ENCODE data around the gene PRDM7.
"Not testable (repeated sequence)": the region's sequence is repeated elsewhere in the genome, so short reads cannot be mapped to it uniquely, and the experiment has no call there.

The PRDM7 gene

GRCh38 chr16:90077240-90077756 lies at the start of gene PRDM7:
Gene PRDM7, minus strand, starts transcription at chr16:90077331. Its CDS starts 1,421 bp downstream, at chr16:90075910.
- peak; percentile 86 to 96 for DNase-seq

GRCh38 chr16:90121846-90122245 lies 44.7 kb upstream of the PRDM7 start:
- not testable (repeated sequence) for DNase-seq

GRCh38 chr16:90107617-90108016 lies 30.5 kb upstream of the PRDM7 start:
- not testable (repeated sequence) for DNase-seq

DNA sequence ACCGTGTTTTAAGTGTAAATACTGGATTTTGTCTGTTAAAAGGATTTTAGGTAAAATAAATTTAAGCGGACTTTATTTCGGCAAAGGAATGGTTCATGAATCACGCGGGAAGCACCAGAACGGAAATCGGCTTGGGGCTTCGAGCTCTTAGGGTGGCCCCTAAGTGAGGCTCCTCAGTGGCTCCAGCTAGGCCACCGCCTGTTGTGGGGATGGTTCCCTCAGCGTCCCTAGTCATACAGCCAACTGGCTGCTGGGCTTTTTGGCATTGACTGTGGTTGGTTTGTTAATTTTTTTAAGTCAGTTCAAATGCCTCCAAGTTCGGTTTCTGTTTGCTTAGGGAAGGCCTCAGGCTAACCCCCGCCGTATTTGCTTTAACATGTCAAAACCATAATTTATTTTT lies 29.9 kb upstream of the PRDM7 start:
- not testable (repeated sequence) for DNase-seq

DNA sequence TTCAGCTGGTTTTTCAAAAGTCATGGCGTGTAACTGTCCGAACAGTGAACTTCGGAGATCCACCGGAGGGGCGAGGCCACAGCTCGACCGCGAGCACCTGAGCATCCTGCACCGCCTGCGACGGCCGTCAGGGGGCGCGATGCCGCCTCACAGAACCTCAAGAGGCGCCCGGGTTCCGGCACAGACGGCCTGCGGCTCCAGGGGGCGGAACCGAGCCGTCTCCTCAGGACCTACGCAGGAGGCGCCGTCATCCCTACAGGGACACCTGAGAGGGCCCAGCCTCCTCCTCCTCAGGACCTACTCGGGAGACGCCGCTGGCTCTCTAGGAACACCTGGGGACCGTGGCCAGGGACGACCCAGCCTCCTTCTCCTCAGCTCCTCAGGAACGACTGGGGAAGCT lies 29.1 kb upstream of the PRDM7 start:
- DNase-seq, result not testable (repeated sequence)

GRCh38 chr16:90104725-90105124 lies 27.6 kb upstream of the PRDM7 start:
- DNase-seq, result not testable (repeated sequence)

DNA sequence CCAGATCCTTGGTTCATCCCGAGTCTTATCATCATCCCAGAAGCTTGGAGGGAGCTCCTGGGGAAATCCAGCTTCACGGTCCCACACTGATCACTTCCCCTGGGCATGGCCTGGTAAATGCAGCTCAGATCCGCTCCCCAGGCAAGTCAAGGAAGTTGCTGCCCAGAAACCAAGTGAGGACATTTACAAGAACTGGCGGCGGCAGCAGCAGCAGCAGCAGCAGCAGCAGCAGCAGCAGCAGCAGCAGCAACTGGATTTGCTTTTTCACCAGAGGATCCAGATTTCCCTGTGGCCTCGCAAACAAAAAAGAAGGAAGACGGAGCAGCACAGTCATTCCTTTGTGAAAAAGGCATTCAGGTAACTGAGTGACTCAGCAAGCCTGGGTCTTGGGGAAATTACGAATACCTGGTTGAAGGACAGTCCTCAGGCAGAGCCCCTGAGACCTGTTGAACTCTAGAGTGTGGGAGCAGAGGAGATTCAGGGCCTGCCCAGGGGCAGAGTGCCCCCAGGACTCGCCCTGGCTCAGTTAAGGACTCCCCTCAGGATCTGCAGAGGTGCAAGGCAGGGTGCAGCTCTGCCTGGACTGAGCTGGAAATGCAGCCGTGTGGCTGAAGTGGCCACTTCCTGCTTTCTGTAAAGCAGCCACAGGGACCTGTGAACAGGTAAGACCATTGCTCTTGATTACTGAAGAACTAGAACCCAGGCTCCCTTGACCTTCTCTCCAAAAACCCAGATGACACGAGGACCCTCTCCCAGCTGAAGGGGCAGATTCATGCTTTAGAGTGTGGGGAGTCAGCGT lies 25.2 kb upstream of the PRDM7 start:
- DNase-seq, result not testable (repeated sequence)

DNA sequence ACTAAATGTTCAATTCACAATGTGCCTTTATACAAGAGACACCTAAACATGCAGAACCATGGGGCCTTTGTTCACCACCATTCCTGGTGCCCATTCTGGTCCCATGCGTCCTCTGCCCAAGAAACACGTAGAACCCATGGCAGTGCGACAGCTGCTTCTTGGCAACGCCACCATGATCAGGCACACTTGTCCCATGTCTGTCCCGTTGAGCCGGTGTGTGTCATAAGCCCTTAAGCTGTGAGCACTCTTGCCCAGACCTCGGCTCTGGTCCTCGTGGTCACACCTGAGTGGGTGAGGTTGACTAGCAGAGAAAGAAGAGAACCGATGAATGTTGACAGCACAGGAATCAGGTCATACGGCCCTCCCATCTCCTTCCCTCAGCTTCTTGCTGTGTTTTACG lies 24.2 kb upstream of the PRDM7 start:
- not testable (repeated sequence) for DNase-seq

DNA sequence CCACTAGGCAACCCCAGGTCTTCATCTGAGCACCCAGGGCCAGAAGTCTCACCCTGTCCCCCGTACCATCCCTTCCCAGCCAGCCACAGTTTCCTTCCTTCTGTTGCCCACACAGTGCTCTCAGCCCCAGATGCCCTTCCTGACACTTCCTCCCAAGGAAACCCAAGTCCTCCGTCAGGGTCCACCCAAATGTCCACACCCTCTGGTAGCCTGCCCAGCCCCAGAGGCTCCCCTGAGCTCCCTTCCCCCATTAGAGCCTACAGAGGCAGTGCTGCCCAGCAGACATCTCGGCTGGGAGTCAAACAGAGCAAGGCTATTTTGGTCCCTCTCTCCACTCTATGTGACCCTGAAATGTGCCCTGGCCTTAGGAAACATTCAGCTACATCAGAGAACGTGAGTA lies 23.7 kb upstream of the PRDM7 start:
- DNase-seq, result not testable (repeated sequence)

GRCh38 chr16:90100229-90100628 lies 23.1 kb upstream of the PRDM7 start:
- not testable (repeated sequence) for DNase-seq

DNA sequence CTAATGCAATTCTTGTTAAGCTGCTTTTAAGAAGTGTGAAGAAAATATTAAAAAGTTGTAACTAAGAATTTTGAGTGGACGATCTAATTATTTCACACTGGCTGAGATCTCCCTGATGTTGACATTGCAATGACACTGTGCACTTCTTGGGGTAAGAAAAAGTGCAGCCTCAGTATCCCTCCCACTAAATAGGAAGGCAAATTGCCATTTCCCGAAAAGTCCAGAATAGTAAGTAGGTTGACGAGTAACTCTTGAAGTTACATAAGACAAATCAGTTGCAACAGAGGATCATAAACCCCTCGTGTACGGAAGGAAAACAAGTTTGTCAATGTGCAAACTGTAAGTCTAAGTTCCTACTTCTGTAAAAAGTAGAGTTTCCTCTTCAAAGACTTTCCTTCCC lies 21.8 kb upstream of the PRDM7 start:
- DNase-seq, result not testable (repeated sequence)

GRCh38 chr16:90097010-90097684 lies 20.0 kb upstream of the PRDM7 start:
- not testable (repeated sequence) for DNase-seq

- not testable (repeated sequence) for DNase-seq
Measured at GRCh38 chr16:90094791-90095190, 17.7 kb upstream of the PRDM7 start.

DNA sequence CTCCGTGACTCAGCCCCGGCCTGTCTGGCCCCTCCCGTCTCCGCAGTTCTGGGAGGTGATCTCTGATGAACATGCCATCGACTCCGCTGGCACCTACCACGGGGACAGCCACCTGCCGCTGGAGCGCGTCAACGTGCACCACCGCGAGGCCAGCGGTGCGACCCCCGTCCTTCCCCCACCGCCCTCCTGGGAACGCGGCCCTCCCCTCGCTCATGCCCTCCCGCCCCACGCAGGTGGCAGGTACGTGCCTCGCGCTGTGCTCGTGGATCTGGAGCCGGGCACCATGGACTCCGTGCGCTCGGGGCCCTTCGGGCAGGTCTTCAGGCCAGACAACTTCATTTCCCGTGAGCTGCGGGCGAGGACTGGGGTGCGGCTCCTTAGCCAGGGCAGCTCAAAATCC lies 17.2 kb upstream of the PRDM7 start:
- not testable (repeated sequence) for DNase-seq

DNA sequence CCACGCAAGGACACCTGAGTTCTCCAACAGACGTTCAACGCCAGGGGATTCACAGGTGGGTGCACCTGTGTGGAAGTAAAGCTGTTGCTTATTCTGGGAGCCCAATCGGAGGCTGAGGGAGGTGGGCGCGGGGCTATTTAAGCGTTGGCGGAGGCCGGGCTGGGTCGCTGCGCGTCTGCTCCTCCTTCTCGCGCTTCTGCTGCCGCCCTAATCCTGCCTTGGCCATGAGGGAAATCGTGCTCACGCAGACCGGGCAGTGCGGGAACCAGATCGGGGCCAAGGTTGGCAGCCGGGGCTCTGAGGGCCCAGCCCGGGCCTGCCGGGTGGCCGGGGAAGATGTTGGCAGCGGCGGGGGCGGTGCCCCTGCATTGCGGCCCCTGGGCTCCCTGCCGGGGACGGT lies 16.7 kb upstream of the PRDM7 start:
- DNase-seq, result not testable (repeated sequence)

GRCh38 chr16:90092781-90093180 lies 15.7 kb upstream of the PRDM7 start:
- DNase-seq, result not testable (repeated sequence)

GRCh38 chr16:90084215-90084950 lies 7.3 kb upstream of the PRDM7 start:
- DNase-seq, result no peak

DNA sequence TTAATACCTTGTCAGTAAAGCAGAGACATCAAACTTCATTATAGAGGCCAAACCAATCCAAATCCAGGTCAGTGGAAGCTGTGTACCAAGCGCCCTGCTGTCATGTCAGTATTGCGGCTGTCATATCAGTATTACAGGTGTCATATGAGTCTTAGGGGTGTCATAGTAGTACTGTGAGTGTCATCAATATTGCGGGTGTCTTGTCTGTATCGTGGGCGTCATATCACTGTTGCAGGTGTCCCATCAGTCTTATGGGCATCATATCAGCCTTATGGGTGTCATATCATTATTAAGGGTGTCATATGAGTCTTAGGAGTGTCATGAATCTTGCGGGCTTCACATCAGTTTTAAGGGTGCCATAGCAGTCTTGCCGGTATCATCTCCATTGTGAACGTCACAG lies 6.0 kb upstream of the PRDM7 start:
- DNase-seq, result no peak

- DNase-seq, result no peak
Measured at GRCh38 chr16:90081606-90081970, 4.5 kb upstream of the PRDM7 start.

DNA sequence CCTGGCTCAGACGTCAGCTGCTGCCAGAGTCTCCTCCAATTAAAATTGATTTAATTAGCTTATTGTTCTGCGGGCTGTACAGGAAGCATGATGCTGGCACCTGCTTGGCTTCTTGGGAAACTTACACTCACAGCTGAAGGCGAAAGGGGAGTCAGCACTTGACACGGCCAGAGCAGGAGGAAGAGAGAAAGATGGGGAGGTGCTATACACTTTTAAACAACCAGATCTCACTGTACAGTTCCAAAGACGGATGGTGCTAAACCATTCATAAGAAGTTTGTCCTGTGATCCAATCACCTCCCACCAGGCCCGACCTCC lies 1.4 kb upstream of the PRDM7 start:
- no peak for DNase-seq

- peak; percentile 64 to 69 for DNase-seq
Measured at GRCh38 chr16:90077757-90078578, 837 bp upstream of the PRDM7 start.

- DNase-seq, result no peak
Measured at GRCh38 chr16:90072442-90073105, 4.6 kb downstream of the PRDM7 start.
